WTC11 (cell line): ENCODE results near the gene MACROD2.

Experiments
- ARID4B ChIP-seq: sonication (generic); formaldehyde crosslinking; IDR thresholded peaks from 2 replicates; pipeline ENCODE4 v1.8.0; 2023; ENCODE audit warnings: missing genetic modification reagents, mild to moderate bottlenecking, borderline replicate concordance
- ATF3 ChIP-seq: sonication (generic); formaldehyde crosslinking; conservative IDR thresholded peaks from 2 replicates; pipeline ENCODE4 v1.8.1; 2022; ENCODE audit warnings: mild to moderate bottlenecking, missing genetic modification reagents
- CTCF ChIP-seq: fragments of 200-600 bp; IDR thresholded peaks from 2 replicates; pipeline ENCODE4 v1.8.0; 2022; ENCODE audit warnings: antibody characterized with exemption
- E2F4 ChIP-seq: sonication (generic); formaldehyde crosslinking; IDR thresholded peaks from 2 replicates; pipeline ENCODE4 v1.8.1; 2022; ENCODE audit warnings: low read depth, mild to moderate bottlenecking, moderate library complexity, missing genetic modification reagents, borderline replicate concordance
- ESRRA ChIP-seq: sonication (generic); formaldehyde crosslinking; IDR thresholded peaks from 2 replicates; pipeline ENCODE4 v1.8.1; 2022; ENCODE audit warnings: mild to moderate bottlenecking, missing genetic modification reagents, borderline replicate concordance
- FOXJ3 ChIP-seq: sonication (generic); formaldehyde crosslinking; IDR thresholded peaks from 2 replicates; pipeline ENCODE4 v1.9.0; 2021; ENCODE audit warnings: missing genetic modification reagents, mild to moderate bottlenecking, borderline replicate concordance
- OVOL2 ChIP-seq: fragments of 250-450 bp; sonication (Bioruptor Pico); IDR thresholded peaks from 2 replicates; pipeline ENCODE4 v1.9.0; 2021; ENCODE audit warnings: mild to moderate bottlenecking, borderline replicate concordance
- SP1 ChIP-seq: sonication (generic); formaldehyde crosslinking; conservative IDR thresholded peaks from 2 replicates; pipeline ENCODE4 v1.8.1; 2022; ENCODE audit warnings: missing genetic modification reagents
- TF ChIP-seq, protein P1 (sequence below): sonication (generic); formaldehyde crosslinking; IDR thresholded peaks from 2 replicates; pipeline ENCODE4 v1.8.0; 2023; ENCODE audit warnings: mild to moderate bottlenecking, missing genetic modification reagents
- TF ChIP-seq, protein P2 (sequence below): sonication (generic); formaldehyde crosslinking; IDR thresholded peaks from 2 replicates; pipeline ENCODE4 v1.8.1; 2022; ENCODE audit warnings: missing genetic modification reagents, borderline replicate concordance

- TF ChIP-seq CTCF = no peak
- no peak for TF ChIP-seq FOXJ3
- TF ChIP-seq, protein P1, sequence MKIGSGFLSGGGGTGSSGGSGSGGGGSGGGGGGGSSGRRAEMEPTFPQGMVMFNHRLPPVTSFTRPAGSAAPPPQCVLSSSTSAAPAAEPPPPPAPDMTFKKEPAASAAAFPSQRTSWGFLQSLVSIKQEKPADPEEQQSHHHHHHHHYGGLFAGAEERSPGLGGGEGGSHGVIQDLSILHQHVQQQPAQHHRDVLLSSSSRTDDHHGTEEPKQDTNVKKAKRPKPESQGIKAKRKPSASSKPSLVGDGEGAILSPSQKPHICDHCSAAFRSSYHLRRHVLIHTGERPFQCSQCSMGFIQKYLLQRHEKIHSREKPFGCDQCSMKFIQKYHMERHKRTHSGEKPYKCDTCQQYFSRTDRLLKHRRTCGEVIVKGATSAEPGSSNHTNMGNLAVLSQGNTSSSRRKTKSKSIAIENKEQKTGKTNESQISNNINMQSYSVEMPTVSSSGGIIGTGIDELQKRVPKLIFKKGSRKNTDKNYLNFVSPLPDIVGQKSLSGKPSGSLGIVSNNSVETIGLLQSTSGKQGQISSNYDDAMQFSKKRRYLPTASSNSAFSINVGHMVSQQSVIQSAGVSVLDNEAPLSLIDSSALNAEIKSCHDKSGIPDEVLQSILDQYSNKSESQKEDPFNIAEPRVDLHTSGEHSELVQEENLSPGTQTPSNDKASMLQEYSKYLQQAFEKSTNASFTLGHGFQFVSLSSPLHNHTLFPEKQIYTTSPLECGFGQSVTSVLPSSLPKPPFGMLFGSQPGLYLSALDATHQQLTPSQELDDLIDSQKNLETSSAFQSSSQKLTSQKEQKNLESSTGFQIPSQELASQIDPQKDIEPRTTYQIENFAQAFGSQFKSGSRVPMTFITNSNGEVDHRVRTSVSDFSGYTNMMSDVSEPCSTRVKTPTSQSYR (CRISPR knock-in tag) = no peak
- no peak for TF ChIP-seq OVOL2 (CRISPR knock-in tag)
- no peak for TF ChIP-seq ARID4B (CRISPR knock-in tag)
- no peak for TF ChIP-seq ATF3 (CRISPR knock-in tag)
- no peak for TF ChIP-seq E2F4 (CRISPR knock-in tag)
- TF ChIP-seq, protein P2, sequence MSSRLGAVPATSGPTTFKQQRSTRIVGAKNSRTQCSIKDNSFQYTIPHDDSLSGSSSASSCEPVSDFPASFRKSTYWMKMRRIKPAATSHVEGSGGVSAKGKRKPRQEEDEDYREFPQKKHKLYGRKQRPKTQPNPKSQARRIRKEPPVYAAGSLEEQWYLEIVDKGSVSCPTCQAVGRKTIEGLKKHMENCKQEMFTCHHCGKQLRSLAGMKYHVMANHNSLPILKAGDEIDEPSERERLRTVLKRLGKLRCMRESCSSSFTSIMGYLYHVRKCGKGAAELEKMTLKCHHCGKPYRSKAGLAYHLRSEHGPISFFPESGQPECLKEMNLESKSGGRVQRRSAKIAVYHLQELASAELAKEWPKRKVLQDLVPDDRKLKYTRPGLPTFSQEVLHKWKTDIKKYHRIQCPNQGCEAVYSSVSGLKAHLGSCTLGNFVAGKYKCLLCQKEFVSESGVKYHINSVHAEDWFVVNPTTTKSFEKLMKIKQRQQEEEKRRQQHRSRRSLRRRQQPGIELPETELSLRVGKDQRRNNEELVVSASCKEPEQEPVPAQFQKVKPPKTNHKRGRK (CRISPR knock-in tag) = no peak
- TF ChIP-seq SP1 = no peak
- no peak for TF ChIP-seq ESRRA
Measured at GRCh38 chr20:14561741-14562221, 566.5 kb downstream of the MACROD2 start.
